Lower lobe of right lung (tissue), 2 donors: ENCODE measurements around the gene CUX1. TPM values are rescaled to one million over a fixed set of nuclear protein-coding genes. Genes with fewer than 3 reads are reported as not detected.

Experiments used
- ATAC-seq, 2 donors: fragments of 200-7000 bp; cut with Tn5 transposase; one replicate each; pipeline ENCODE4 v1.9.1; 2020 to 2022; ENCODE audit warnings: mild to moderate bottlenecking in 2 of 2, moderate library complexity in 2 of 2
- DNase-seq: peaks from one replicate; pipeline ENCODE4 v3.0.0-alpha.2; 2020
- H3K27ac ChIP-seq: fragments of 200-600 bp; one replicate; pipeline ENCODE4 v1.8.0; 2022
- H3K27me3 ChIP-seq: fragments of 200-600 bp; one replicate; pipeline ENCODE4 v1.8.0; 2022; ENCODE audit warnings: low read depth
- H3K36me3 ChIP-seq: fragments of 200-600 bp; one replicate; pipeline ENCODE4 v1.8.0; 2022; ENCODE audit warnings: mild to moderate bottlenecking
- H3K4me1 ChIP-seq: fragments of 200-600 bp; one replicate; pipeline ENCODE4 v1.8.0; 2022
- H3K4me3 ChIP-seq: fragments of 200-600 bp; one replicate; pipeline ENCODE4 v1.8.0; 2022; ENCODE audit warnings: mild to moderate bottlenecking
- H3K9me3 ChIP-seq: fragments of 200-600 bp; one replicate; pipeline ENCODE4 v1.8.0; 2022
- intact Hi-C: fragments of 100-400 bp; cut with DNase I; formaldehyde crosslinking; loops from one replicate; pipeline ENCODE4 v1.11.0; 2022
- total RNA-seq: library from RNA; stranded (reverse); fragmentation: NEBNext Ultra II Directional; extraction: Animal tissue kit (Norgen Biotek cat#: 25700); gene quantifications from one replicate; pipeline ENCODE4 v1.2.1, GENCODE V29; 2021
- TF ChIP-seq, protein P1 (sequence below): fragments of 200-600 bp; IDR thresholded peaks from one replicate; pipeline ENCODE4 v1.8.0; 2022; ENCODE audit warnings: antibody characterized with exemption, mild to moderate bottlenecking
- donor health status: DM: no; HTN: yes; CAD: no; lungs with severe emphysema.

Gene CUX1
- total RNA-seq, 1 donor from 2014 or later: 118 TPM

DNA sequence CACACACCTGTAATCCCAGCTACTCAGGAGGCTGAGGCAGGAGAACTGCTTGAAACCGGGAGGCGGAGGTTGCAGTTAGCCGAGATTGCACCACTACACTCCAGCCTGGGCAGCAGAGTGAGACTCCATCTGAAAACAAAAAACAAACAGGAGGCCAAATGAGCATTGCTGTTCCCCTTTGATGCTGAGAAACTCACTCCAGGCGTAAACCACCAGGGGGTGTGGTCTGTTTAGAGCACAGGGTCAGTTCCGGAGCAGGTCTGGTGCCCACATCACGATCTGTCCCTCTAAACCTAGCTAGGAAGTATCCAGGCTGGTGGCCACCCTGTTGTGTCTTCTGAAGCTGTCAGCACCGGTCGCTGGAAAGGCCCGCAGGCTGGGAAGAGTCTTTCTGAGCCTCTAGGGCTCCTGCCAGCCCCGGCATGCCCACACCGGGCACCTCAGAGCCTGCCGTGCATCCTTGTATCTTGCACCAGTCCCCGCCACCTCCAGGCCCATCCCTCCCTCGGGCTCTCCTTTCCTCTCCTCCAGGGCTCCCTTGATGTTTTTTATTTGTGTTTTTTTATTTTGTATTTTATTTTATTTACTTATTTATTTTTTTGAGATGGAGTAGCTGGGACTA is 402.9 kb downstream of the CUX1 start:
- no peak overlapping the region for H3K27ac ChIP-seq
- no peaks in the 10 kb centered on the region for H3K4me1 ChIP-seq
- no peak for ATAC-seq
- H3K27me3 ChIP-seq: no peaks in the 10 kb centered on the region
- TF ChIP-seq, protein P1, sequence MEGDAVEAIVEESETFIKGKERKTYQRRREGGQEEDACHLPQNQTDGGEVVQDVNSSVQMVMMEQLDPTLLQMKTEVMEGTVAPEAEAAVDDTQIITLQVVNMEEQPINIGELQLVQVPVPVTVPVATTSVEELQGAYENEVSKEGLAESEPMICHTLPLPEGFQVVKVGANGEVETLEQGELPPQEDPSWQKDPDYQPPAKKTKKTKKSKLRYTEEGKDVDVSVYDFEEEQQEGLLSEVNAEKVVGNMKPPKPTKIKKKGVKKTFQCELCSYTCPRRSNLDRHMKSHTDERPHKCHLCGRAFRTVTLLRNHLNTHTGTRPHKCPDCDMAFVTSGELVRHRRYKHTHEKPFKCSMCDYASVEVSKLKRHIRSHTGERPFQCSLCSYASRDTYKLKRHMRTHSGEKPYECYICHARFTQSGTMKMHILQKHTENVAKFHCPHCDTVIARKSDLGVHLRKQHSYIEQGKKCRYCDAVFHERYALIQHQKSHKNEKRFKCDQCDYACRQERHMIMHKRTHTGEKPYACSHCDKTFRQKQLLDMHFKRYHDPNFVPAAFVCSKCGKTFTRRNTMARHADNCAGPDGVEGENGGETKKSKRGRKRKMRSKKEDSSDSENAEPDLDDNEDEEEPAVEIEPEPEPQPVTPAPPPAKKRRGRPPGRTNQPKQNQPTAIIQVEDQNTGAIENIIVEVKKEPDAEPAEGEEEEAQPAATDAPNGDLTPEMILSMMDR: no peak
- H3K9me3 ChIP-seq: no peaks in the 10 kb centered on the region
- no peak for DNase-seq
- H3K4me3 ChIP-seq: no peak overlapping the region
- peaks cover 12% of the 10 kb centered on the region for H3K36me3 ChIP-seq
- intact Hi-C loops: no loop called here

DNA sequence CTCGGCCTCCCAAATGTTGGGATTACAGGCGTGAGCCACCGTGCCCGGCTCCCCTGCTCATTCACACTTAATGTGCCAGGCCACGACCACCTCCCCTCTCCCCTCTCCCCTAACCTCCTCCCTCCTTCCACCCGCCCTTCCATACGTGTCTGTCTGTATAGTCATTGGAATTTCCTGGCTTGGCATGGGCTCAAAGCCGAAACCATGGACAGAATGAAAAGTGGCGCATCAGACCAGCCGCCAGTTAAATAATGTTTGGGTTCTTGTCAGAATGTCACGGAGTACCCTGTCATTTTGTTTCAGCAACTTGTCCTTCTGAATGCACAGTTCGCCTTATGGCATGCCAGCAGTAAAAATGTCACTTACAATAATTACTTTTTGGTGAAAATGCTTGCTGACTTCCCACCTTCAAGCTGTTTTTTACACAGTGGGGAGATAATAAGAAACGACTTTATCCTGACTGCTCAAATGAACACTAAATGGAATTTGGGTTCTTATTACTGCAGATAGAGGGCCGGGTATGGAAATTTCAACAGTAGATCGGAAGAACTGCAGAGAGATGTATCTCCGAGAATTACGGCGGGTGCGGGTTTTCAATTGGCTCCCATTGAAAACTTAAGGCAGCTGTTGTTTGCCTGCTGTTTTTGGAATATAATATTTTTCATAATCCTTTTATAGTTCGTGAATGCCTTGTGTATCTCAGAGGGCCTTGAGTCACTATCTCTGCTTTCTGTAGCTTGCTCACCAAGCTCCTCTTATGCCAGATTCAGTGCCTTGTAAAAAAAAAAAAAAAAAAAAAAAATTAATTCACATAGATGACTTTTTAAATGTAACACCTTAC is 403.8 kb downstream of the CUX1 start:
- no peak overlapping the region for H3K4me3 ChIP-seq
- ATAC-seq (no peak), DNase-seq (no peak)
- TF ChIP-seq, protein P1: no peak
- no peak overlapping the region for H3K27ac ChIP-seq
- no peaks in the 10 kb centered on the region for H3K9me3 ChIP-seq
- no peaks in the 10 kb centered on the region for H3K27me3 ChIP-seq
- peaks cover 7% of the 10 kb centered on the region for H3K36me3 ChIP-seq
- intact Hi-C loops: no loop called here
- no peaks in the 10 kb centered on the region for H3K4me1 ChIP-seq

DNA sequence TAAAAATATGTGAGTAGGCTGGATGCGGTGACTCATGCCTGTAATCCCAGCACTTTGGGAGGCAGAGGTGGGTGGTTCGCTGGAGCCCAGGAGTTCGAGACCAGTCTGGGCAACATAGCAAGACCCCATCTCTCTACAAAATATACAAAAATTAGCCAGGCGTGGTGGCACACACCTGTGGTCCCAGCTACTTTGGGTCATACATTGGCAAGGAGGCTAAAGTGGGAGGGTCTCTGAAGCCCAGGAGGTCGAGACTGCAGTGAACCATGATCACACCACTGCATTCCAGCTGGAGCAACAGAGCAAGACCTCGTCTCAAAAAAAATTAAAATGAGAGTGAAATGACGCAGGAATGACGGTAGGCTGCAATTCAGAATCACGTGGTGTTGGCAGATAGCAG is 404.5 kb downstream of the CUX1 start:
- Histone ChIP-seq H3K4me3 (no peak overlapping the region), H3K36me3 (peaks cover 7% of the 10 kb centered on the region), H3K27me3 (no peaks in the 10 kb centered on the region), H3K27ac (no peak overlapping the region), H3K4me1 (no peaks in the 10 kb centered on the region), H3K9me3 (no peaks in the 10 kb centered on the region)
- ATAC-seq (no peak), DNase-seq (no peak)
- TF ChIP-seq, protein P1: no peak
- intact Hi-C loops: no loop called here

DNA sequence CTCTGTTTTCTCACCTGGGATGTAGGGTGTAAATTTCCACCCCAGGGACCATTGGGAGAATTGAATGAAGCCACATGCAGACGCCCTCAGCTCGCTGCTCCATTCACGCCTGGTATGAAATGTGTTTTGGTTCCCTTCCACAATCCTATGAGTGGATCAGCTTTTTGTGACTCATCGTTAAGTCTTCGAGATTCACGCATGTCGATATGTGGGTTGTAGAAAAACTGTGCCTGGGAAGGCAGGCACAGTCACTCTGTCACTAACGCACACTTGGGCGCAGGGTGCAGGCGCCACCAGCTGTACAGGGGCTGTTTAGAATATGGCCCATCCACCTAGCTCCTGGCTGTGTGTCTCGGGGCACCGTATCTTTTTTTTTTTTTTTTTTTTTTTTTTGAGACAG is 405.0 kb downstream of the CUX1 start:
- intact Hi-C loops: no loop called here
- H3K36me3 ChIP-seq: peaks cover 7% of the 10 kb centered on the region
- no peak overlapping the region for H3K27ac ChIP-seq
- ATAC-seq (no peak), DNase-seq (no peak)
- no peaks in the 10 kb centered on the region for H3K9me3 ChIP-seq
- TF ChIP-seq, protein P1: no peak
- H3K27me3 ChIP-seq: no peaks in the 10 kb centered on the region
- H3K4me1 ChIP-seq: no peaks in the 10 kb centered on the region
- H3K4me3 ChIP-seq: no peak overlapping the region

DNA sequence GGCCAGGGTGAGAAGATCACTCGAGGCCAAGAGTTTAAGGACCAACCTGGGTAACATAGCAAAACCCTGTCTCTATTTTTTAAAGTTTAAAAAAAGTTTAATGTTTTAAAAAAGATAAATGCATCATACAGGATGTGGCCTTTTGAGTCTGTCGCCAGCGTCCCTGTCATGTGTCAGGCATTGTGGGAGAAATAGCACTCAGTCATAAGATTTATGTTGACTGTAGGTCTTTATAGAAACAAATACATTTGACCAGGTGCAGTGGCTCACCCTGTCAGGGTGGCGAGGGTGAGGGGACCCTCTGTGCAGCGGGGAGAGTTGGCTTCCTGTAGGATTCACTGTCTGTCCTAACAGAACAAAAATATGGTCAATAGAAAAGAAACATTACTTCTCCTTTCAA is 405.8 kb downstream of the CUX1 start:
- TF ChIP-seq, protein P1: no peak
- no peak overlapping the region for H3K27ac ChIP-seq

More for the DNA sequence above, 405.8 kb downstream of the CUX1 start:
- Histone ChIP-seq H3K4me1 (no peaks in the 10 kb centered on the region), H3K4me3 (no peak overlapping the region), H3K27me3 (no peaks in the 10 kb centered on the region), H3K9me3 (no peaks in the 10 kb centered on the region), H3K36me3 (peaks cover 15% of the 10 kb centered on the region)
- intact Hi-C loops: no loop called here
- DNase-seq (no peak), ATAC-seq (no peak)
